HL-60/S4 treated with retinoic acid at 250 ng/mL for 4 days and 3 days (cell line): ENCODE data around the gene TRAF6.
"Not testable (repeated sequence)": the region's sequence is repeated elsewhere in the genome, so short reads cannot be mapped to it uniquely, and the experiment has no call there.

Source experiments
- in situ Hi-C: fragments of 300-500 bp; cut with MboI; formaldehyde crosslinking; loops from 2 replicates; pipeline ENCODE4 v1.7.0; 2022; ENCODE audit warnings: low sequenced_read_pairs

TRAF6 gene

GRCh38 chr11:36509694-36510593 lies at the start of gene TRAF6:
TRAF6 (minus strand) TSS chr11:36510272; CDS start chr11:36501515, 8,757 bp downstream.
- in situ Hi-C loops, result no loop called here

GRCh38 chr11:36558571-36559413 lies 48.7 kb upstream of the TRAF6 start:
- in situ Hi-C loops, result no loop called here

GRCh38 chr11:36557991-36558390 lies 47.9 kb upstream of the TRAF6 start:
- in situ Hi-C loops, result no loop called here

GRCh38 chr11:36557390-36557789 lies 47.3 kb upstream of the TRAF6 start:
- in situ Hi-C loops, result not testable (repeated sequence)

GRCh38 chr11:36550385-36551115 lies 40.5 kb upstream of the TRAF6 start:
- in situ Hi-C loops, result no loop called here

GRCh38 chr11:36540998-36541397 lies 30.9 kb upstream of the TRAF6 start:
- in situ Hi-C loops, result no loop called here

GRCh38 chr11:36534276-36534840 lies 24.3 kb upstream of the TRAF6 start:
- in situ Hi-C loops, result no loop called here

- in situ Hi-C loops, result no loop called here
Observed at GRCh38 chr11:36532941-36533601, 23.0 kb upstream of the TRAF6 start.

- in situ Hi-C loops, result no loop called here
Observed at GRCh38 chr11:36530840-36531239, 20.8 kb upstream of the TRAF6 start.

- in situ Hi-C loops, result no loop called here
Observed at GRCh38 chr11:36513965-36514364, 3.9 kb upstream of the TRAF6 start.

- in situ Hi-C loops, result no loop called here
Observed at GRCh38 chr11:36512016-36512415, 1.9 kb upstream of the TRAF6 start.

GRCh38 chr11:36511062-36511461 lies 990 bp upstream of the TRAF6 start:
- in situ Hi-C loops, result not testable (repeated sequence)

GRCh38 chr11:36510594-36510942 lies 496 bp upstream of the TRAF6 start:
- in situ Hi-C loops, result no loop called here

GRCh38 chr11:36509201-36509639 lies 852 bp downstream of the TRAF6 start:
- in situ Hi-C loops, result no loop called here

GRCh38 chr11:36508743-36509142 lies 1.3 kb downstream of the TRAF6 start:
- in situ Hi-C loops, result no loop called here

GRCh38 chr11:36507824-36508489 lies 2.1 kb downstream of the TRAF6 start:
- in situ Hi-C loops, result no loop called here

GRCh38 chr11:36501236-36501635 lies 8.8 kb downstream of the TRAF6 start:
- in situ Hi-C loops, result no loop called here

GRCh38 chr11:36500315-36500721 lies 9.8 kb downstream of the TRAF6 start:
- in situ Hi-C loops, result no loop called here

- in situ Hi-C loops, result loop anchor here (10.0 to 25.0 kb wide), 3 partner anchors 205 to 887 kb away; partner anchors contain the start of genes FJX1 and PRR5L
Observed at GRCh38 chr11:36499315-36499714, 10.8 kb downstream of the TRAF6 start.
